OCI-LY7 (cell line): ENCODE measurements around the gene SLC9A9. TPM values are rescaled to one million over a fixed set of nuclear protein-coding genes. Genes with fewer than 3 reads are reported as not detected.

ENCODE experiments used
- BruUV-seq: library from RNA; stranded (reverse); fragments of 400-500 nt; replicated peaks from 2 replicates; lab custom pipeline; 2021; lab: Mats Ljungman, UMichigan
- CTCF ChIA-PET: fragments of 300-600 bp; sonication (Branson Sonifier 250); formaldehyde crosslinking; loops from one replicate; lab custom pipeline; 2022; ENCODE audit warnings: antibody characterized with exemption; ENCODE audit not compliant: unreplicated experiment; lab: Charles Lee
- POLR2A ChIA-PET: fragments of 300-600 bp; sonication (Branson Sonifier 250); formaldehyde crosslinking; loops from one replicate; lab custom pipeline; 2022; ENCODE audit warnings: antibody characterized with exemption; lab: Charles Lee
- DNase-seq: peaks from one replicate; pipeline ENCODE4 v3.0.0-alpha.2; 2015; ENCODE audit warnings: low spot score
- H2AFZ ChIP-seq: fragments of 200-600 bp; sonication (generic), shearing (Covaris generic); 2 replicates; pipeline ENCODE4 v1.6.1; 2014; ENCODE audit warnings: mild to moderate bottlenecking, antibody characterized with exemption, low read length, moderate library complexity
- H3K27ac ChIP-seq: fragments of 200-600 bp; sonication (generic); 2 replicates; pipeline ENCODE4 v1.5.1; 2014; ENCODE audit warnings: mixed run types, low read depth, mild to moderate bottlenecking, moderate library complexity, low read length, inconsistent platforms; ENCODE audit not compliant: poor library complexity, severe bottlenecking
- H3K36me3 ChIP-seq: fragments of 200-600 bp; sonication (generic); 2 replicates; pipeline ENCODE4 v1.6.1; 2014; ENCODE audit warnings: mild to moderate bottlenecking, antibody characterized with exemption, low read length, moderate library complexity, mixed read lengths; ENCODE audit not compliant: insufficient read depth
- H3K4me1 ChIP-seq: fragments of 200-600 bp; sonication (generic); 2 replicates; pipeline ENCODE4 v1.5.1; 2014; ENCODE audit warnings: mild to moderate bottlenecking, low read length; ENCODE audit not compliant: insufficient read depth, poor library complexity, severe bottlenecking
- H3K4me2 ChIP-seq: fragments of 200-600 bp; sonication (generic); 2 replicates; pipeline ENCODE4 v1.6.1; 2014; ENCODE audit warnings: mild to moderate bottlenecking, low read length
- H3K4me3 ChIP-seq: fragments of 200-600 bp; sonication (generic); 2 replicates; pipeline ENCODE4 v1.5.1; 2014; ENCODE audit warnings: mild to moderate bottlenecking, low read depth, low read length; ENCODE audit not compliant: poor library complexity, severe bottlenecking
- H3K79me2 ChIP-seq: fragments of 200-600 bp; sonication (generic); 2 replicates; pipeline ENCODE4 v1.6.1; 2016; ENCODE audit warnings: low read depth, mild to moderate bottlenecking, low read length, moderate library complexity, mixed read lengths; ENCODE audit not compliant: insufficient read depth
- H3K9me2 ChIP-seq: fragments of 200-600 bp; sonication (generic); 2 replicates; pipeline ENCODE4 v1.6.1; 2016; ENCODE audit warnings: mild to moderate bottlenecking, low read length, mixed read lengths; ENCODE audit not compliant: insufficient read depth
- H3K9me3 ChIP-seq: fragments of 200-600 bp; sonication (generic); 2 replicates; pipeline ENCODE4 v1.6.1; 2014; ENCODE audit warnings: mild to moderate bottlenecking, mixed run types, low read length, mixed read lengths
- H4K20me1 ChIP-seq: fragments of 200-600 bp; sonication (generic); 2 replicates; pipeline ENCODE4 v1.6.1; 2014; ENCODE audit warnings: mild to moderate bottlenecking, antibody characterized with exemption, low read length, moderate library complexity, mixed read lengths; ENCODE audit not compliant: insufficient read depth
- EZH2phosphoT487 ChIP-seq: fragments of 200-600 bp; sonication (generic); IDR thresholded peaks from 2 replicates; pipeline ENCODE4 v1.6.1; 2018; ENCODE audit warnings: low read depth, borderline replicate concordance, mild to moderate bottlenecking, mixed run types, antibody characterized with exemption, low read length, moderate library complexity, mixed read lengths
- intact Hi-C: fragments of 100-400 bp; cut with micrococcal nuclease; formaldehyde crosslinking; loops from one replicate; pipeline ENCODE4 v1.10.0; 2022; ENCODE audit not compliant: unreplicated experiment
- total RNA-seq, 2 experiments: library from RNA; depleted of rRNA in 1 of 2; stranded (reverse); fragments of >200 nt in 1 of 2; shearing (Covaris generic) in 1 of 2; gene quantifications; 2 replicates each; pipeline ENCODE4 v1.2.3, GENCODE V29; 2014 to 2022
- TF ChIP-seq, protein P1 (sequence below): fragments of 200-600 bp; sonication (generic); conservative IDR thresholded peaks from 2 replicates; pipeline ENCODE4 v1.5.1; 2014; ENCODE audit warnings: mild to moderate bottlenecking, antibody characterized with exemption, low read length, moderate library complexity, mixed read lengths

SLC9A9 gene
- total RNA-seq, 2 experiments from 2014 or later: 9.3 to 14.8 TPM

DNA sequence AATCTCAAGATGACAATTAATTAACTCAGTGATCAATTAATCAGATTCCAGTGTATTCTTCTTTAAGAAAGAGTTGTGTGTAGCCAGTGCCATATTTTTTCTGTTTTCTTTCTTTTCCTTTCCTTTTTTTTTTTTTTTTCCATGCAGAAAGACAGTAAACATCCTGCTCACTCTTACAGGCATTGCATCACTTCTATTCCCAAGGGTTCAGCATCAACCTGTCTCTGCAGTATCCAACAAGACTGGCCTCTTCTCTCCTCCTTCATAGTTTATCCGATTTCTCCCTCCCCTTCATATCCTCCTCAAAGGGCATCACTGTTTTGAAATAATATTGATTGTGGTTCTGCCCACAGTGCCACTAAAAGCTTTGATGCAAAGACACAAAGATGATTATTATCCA, 17.0 kb upstream of the SLC9A9 start:
- no peaks in the 10 kb centered on the region for H4K20me1 ChIP-seq
- H3K79me2 ChIP-seq: no peaks in the 10 kb centered on the region
- no peak for DNase-seq
- no peak overlapping the region for H3K27ac ChIP-seq
- no TSS peak for BruUV-seq
- H3K4me2 ChIP-seq: no peak overlapping the region
- H3K4me1 ChIP-seq: no peaks in the 10 kb centered on the region
- no peak overlapping the region for H3K4me3 ChIP-seq
- intact Hi-C loops: no loop called here
- H3K9me2 ChIP-seq: no peaks in the 10 kb centered on the region
- no peak overlapping the region for H2AFZ ChIP-seq
- ChIA-PET POLR2A (interaction anchor here (0.6 to 1.8 kb wide), 3 partner anchors 12 to 592 kb away, joined by 3 to 6 read pairs (median 3); no protein-coding TSS in a partner anchor), CTCF (no interaction called here)
- TF ChIP-seq, protein P1, sequence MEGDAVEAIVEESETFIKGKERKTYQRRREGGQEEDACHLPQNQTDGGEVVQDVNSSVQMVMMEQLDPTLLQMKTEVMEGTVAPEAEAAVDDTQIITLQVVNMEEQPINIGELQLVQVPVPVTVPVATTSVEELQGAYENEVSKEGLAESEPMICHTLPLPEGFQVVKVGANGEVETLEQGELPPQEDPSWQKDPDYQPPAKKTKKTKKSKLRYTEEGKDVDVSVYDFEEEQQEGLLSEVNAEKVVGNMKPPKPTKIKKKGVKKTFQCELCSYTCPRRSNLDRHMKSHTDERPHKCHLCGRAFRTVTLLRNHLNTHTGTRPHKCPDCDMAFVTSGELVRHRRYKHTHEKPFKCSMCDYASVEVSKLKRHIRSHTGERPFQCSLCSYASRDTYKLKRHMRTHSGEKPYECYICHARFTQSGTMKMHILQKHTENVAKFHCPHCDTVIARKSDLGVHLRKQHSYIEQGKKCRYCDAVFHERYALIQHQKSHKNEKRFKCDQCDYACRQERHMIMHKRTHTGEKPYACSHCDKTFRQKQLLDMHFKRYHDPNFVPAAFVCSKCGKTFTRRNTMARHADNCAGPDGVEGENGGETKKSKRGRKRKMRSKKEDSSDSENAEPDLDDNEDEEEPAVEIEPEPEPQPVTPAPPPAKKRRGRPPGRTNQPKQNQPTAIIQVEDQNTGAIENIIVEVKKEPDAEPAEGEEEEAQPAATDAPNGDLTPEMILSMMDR: no peak
- no peak for TF ChIP-seq EZH2phosphoT487
- H3K36me3 ChIP-seq: no peaks in the 10 kb centered on the region
- no peaks in the 10 kb centered on the region for H3K9me3 ChIP-seq

DNA sequence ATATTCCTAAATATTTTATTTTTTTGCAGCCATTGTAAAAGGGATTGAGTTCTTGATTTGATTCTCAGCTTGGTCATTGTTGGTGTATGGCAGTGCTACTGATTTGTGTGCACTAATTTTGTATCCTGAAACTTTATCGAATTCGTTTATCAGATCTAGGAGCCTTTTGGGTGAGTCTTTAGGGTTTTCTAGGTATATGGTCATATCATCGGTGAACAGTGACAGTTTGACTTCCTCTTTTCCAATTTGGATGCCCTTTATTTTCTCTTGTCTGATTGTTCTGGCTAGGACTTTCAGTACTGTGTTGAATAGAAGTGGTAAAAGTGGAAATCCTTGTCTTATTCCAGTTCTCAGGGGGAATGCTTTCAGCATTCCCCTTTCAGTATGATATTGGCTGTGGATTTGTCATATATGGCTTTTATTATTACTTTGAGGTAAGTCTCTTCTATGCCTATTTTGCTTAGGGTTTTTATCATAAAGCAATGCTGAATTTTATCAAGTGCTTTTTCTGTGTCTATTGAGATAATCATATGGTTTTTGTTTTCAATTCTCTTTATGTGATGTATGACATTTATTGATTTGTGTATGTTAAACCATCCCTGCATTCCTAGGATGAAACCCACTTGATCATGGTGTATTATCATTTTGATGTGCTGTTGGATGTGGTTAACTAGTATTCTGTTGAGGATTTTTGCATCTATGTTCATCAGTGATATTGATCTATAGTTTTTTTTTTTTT, 11.4 kb upstream of the SLC9A9 start:
- Histone ChIP-seq H2AFZ (no peak overlapping the region), H3K4me2 (no peak overlapping the region), H3K4me3 (no peak overlapping the region), H3K79me2 (no peaks in the 10 kb centered on the region), H3K9me2 (no peaks in the 10 kb centered on the region), H3K36me3 (no peaks in the 10 kb centered on the region), H3K9me3 (no peaks in the 10 kb centered on the region), H3K27ac (no peak overlapping the region), H3K4me1 (no peaks in the 10 kb centered on the region), H4K20me1 (no peaks in the 10 kb centered on the region)
- no peak for DNase-seq
- BruUV-seq: no TSS peak
- intact Hi-C loops: no loop called here
- no peak for TF ChIP-seq EZH2phosphoT487
- TF ChIP-seq, protein P1: no peak
- POLR2A ChIA-PET: interaction anchor here (2.1 kb wide), 1 partner anchor 11 kb away, joined by 6 read pairs; no protein-coding TSS in a partner anchor
- CTCF ChIA-PET: no interaction called here
